Endothelial cell of umbilical vein (primary cell): ENCODE measurements around the gene C3orf70.

Experiments used
- EZH2 ChIP-seq: IDR thresholded peaks from 2 replicates; pipeline ENCODE4 v1.6.1; 2012; ENCODE audit warnings: borderline replicate concordance, low read depth, mild to moderate bottlenecking, moderate library complexity, low read length, inconsistent platforms; ENCODE audit not compliant: severe bottlenecking
- FOS ChIP-seq: IDR thresholded peaks from 2 replicates; pipeline ENCODE4 v1.6.1; 2011; ENCODE audit warnings: mild to moderate bottlenecking, low read length, moderate library complexity, borderline replicate concordance; ENCODE audit not compliant: insufficient read depth
- GATA2 ChIP-seq: IDR thresholded peaks from 2 replicates; pipeline ENCODE4 v1.7.0; 2011; ENCODE audit warnings: low read depth, mild to moderate bottlenecking, moderate library complexity, mixed read lengths, low read length; ENCODE audit not compliant: insufficient read length, insufficient read depth
- JUN ChIP-seq: IDR thresholded peaks from 2 replicates; pipeline ENCODE4 v1.6.1; 2011; ENCODE audit warnings: borderline replicate concordance, low read depth; ENCODE audit not compliant: insufficient read length, insufficient read depth
- MYC ChIP-seq: IDR thresholded peaks from one replicate; pipeline ENCODE4 v1.6.1; 2011; ENCODE audit warnings: mild to moderate bottlenecking, low read depth, low read length
- POLR2A ChIP-seq: IDR thresholded peaks from 2 replicates; pipeline ENCODE4 v1.6.1; 2012; ENCODE audit warnings: low read depth, mild to moderate bottlenecking, control low read depth, low read length
- POLR2AphosphoS5 ChIP-seq: IDR thresholded peaks from 2 replicates; pipeline ENCODE4 v1.6.1; 2012; ENCODE audit warnings: low read depth, mild to moderate bottlenecking, control low read depth, low read length, moderate library complexity; ENCODE audit not compliant: insufficient read depth
- TF ChIP-seq, protein P1 (sequence below), 2 donors: IDR thresholded peaks; 1 replicate in 1 of 2; 2 replicates in 1 of 2; pipeline ENCODE4 v1.5.1; 2011; ENCODE audit warnings: low read length in 2 of 2, mild to moderate bottlenecking in 2 of 2, moderate library complexity in 2 of 2, control low read depth in 1 of 2, inconsistent platforms in 1 of 2, low read depth in 1 of 2; ENCODE audit not compliant: insufficient read depth in 1 of 2; ENCODE audit errors: extremely low read depth in 1 of 2
- TF ChIP-seq, protein P2 (sequence below): IDR thresholded peaks from 2 replicates; pipeline ENCODE4 v1.6.1; 2011; ENCODE audit not compliant: insufficient read depth, insufficient read length

DNA sequence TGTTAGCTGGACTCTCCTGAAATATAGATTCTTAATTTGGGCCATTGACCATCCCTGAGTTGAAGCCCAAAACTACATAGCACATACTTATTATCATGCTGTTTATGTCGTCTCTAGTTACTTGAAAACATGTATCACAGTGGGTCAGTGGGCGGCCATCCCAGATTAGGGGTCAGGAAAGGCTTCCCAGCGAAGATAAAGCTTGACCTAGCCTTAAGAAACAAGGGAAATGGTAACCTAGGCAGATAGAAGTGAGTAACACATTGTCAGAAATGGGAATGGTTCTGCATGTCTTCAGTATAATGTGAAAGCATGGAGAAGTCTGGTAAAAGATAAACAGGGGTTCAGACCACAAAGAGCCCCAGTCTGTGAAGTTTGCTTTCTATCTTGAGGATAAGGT is 124.7 kb downstream of the C3orf70 start:
- TF ChIP-seq, protein P1, sequence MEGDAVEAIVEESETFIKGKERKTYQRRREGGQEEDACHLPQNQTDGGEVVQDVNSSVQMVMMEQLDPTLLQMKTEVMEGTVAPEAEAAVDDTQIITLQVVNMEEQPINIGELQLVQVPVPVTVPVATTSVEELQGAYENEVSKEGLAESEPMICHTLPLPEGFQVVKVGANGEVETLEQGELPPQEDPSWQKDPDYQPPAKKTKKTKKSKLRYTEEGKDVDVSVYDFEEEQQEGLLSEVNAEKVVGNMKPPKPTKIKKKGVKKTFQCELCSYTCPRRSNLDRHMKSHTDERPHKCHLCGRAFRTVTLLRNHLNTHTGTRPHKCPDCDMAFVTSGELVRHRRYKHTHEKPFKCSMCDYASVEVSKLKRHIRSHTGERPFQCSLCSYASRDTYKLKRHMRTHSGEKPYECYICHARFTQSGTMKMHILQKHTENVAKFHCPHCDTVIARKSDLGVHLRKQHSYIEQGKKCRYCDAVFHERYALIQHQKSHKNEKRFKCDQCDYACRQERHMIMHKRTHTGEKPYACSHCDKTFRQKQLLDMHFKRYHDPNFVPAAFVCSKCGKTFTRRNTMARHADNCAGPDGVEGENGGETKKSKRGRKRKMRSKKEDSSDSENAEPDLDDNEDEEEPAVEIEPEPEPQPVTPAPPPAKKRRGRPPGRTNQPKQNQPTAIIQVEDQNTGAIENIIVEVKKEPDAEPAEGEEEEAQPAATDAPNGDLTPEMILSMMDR (IDR thresholded peaks at IDR 0.05; ENCODE audit: extremely low read depth in 1 of 2, insufficient read depth in 1 of 2, low read depth in 1 of 2, low read length in 2 of 2): no peak
- TF ChIP-seq EZH2 (no peak), POLR2A (no peak), POLR2AphosphoS5 (no peak), JUN (no peak), GATA2 (no peak), FOS (no peak), MYC (no peak)
- TF ChIP-seq, protein P2, sequence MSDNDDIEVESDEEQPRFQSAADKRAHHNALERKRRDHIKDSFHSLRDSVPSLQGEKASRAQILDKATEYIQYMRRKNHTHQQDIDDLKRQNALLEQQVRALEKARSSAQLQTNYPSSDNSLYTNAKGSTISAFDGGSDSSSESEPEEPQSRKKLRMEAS: no peak
